CD4-positive, alpha-beta T cell treated with Interleukin-1 beta for 1 hour (primary cell): Measurements from ENCODE around the gene ATP8A2.
"Not testable (repeated sequence)": the region's sequence is repeated elsewhere in the genome, so short reads cannot be mapped to it uniquely, and the experiment has no call there.

Experiments
- DNase-seq, 2 donors: peaks; one replicate each; pipeline ENCODE4 v3.0.0-alpha.2; 2020 to 2022

The ATP8A2 gene

GRCh38 chr13:25466880-25467279 lies 95.1 kb downstream of the ATP8A2 start:
- DNase-seq, result no peak

- no peak for DNase-seq
Observed at GRCh38 chr13:25468325-25469168, 96.8 kb downstream of the ATP8A2 start.

GRCh38 chr13:25469169-25469525 lies 97.4 kb downstream of the ATP8A2 start:
- no peak for DNase-seq

- no peak for DNase-seq
Observed at GRCh38 chr13:25473864-25474263, 102.1 kb downstream of the ATP8A2 start.

GRCh38 chr13:25478186-25478585 lies 106.4 kb downstream of the ATP8A2 start:
- DNase-seq, result no peak

- no peak for DNase-seq
Observed at GRCh38 chr13:25489238-25489637, 117.5 kb downstream of the ATP8A2 start.

- no peak for DNase-seq
Observed at GRCh38 chr13:25490236-25490635, 118.5 kb downstream of the ATP8A2 start.

- no peak for DNase-seq
Observed at GRCh38 chr13:25493931-25494640, 122.3 kb downstream of the ATP8A2 start.

- DNase-seq, result no peak
Observed at GRCh38 chr13:25494698-25495411, 123.1 kb downstream of the ATP8A2 start.

- DNase-seq, result no peak
Observed at GRCh38 chr13:25501231-25501630, 129.5 kb downstream of the ATP8A2 start.

GRCh38 chr13:25502031-25502430 lies 130.3 kb downstream of the ATP8A2 start:
- no peak for DNase-seq

- no peak for DNase-seq
Observed at GRCh38 chr13:25502551-25502950, 130.8 kb downstream of the ATP8A2 start.

GRCh38 chr13:25503856-25504255 lies 132.1 kb downstream of the ATP8A2 start:
- DNase-seq, result no peak

GRCh38 chr13:25507841-25508240 lies 136.1 kb downstream of the ATP8A2 start:
- DNase-seq, result no peak

GRCh38 chr13:25513060-25513459 lies 141.3 kb downstream of the ATP8A2 start:
- DNase-seq, result not testable (repeated sequence)

- no peak for DNase-seq
Observed at GRCh38 chr13:25518441-25518840, 146.7 kb downstream of the ATP8A2 start.

- no peak for DNase-seq
Observed at GRCh38 chr13:25525884-25526283, 154.1 kb downstream of the ATP8A2 start.

GRCh38 chr13:25528266-25528665 lies 156.5 kb downstream of the ATP8A2 start:
- no peak for DNase-seq

GRCh38 chr13:25529425-25529824 lies 157.7 kb downstream of the ATP8A2 start:
- no peak for DNase-seq

GRCh38 chr13:25538276-25538675 lies 166.5 kb downstream of the ATP8A2 start:
- DNase-seq, result no peak

- DNase-seq, result no peak
Observed at GRCh38 chr13:25541434-25542123, 169.8 kb downstream of the ATP8A2 start.

GRCh38 chr13:25548991-25549390 lies 177.2 kb downstream of the ATP8A2 start:
- DNase-seq, result not testable (repeated sequence)

- no peak for DNase-seq
Observed at GRCh38 chr13:25561812-25562211, 190.0 kb downstream of the ATP8A2 start.
